ENCODE data around the gene POU3F1.

POU3F1 gene

DNA sequence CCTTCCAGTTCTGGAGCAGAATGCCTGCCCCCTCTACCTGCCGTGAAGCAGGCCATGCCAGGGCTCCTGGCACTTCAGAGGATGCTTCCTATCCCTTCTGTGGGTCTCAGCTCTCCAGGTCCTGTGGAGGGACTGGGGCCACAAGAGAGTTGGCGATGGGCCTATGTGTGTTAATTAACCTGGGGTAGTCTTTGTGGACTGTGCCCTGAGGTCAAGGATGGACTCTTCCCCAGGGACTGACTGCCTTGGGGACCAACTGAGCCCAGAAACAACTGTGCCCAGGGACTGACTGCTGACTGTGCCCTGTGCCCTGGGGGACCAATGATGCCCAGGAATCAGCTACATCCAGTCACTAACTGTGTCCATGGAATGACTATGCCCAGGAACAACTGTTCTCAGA is 37.5 kb upstream of the POU3F1 start:
- no peak for DNase-seq (ENCODE audit: low spot score)
- TF ChIP-seq, protein P1, sequence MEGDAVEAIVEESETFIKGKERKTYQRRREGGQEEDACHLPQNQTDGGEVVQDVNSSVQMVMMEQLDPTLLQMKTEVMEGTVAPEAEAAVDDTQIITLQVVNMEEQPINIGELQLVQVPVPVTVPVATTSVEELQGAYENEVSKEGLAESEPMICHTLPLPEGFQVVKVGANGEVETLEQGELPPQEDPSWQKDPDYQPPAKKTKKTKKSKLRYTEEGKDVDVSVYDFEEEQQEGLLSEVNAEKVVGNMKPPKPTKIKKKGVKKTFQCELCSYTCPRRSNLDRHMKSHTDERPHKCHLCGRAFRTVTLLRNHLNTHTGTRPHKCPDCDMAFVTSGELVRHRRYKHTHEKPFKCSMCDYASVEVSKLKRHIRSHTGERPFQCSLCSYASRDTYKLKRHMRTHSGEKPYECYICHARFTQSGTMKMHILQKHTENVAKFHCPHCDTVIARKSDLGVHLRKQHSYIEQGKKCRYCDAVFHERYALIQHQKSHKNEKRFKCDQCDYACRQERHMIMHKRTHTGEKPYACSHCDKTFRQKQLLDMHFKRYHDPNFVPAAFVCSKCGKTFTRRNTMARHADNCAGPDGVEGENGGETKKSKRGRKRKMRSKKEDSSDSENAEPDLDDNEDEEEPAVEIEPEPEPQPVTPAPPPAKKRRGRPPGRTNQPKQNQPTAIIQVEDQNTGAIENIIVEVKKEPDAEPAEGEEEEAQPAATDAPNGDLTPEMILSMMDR (IDR thresholded peaks at IDR 0.05; ENCODE audit: borderline replicate concordance, control extremely low read depth, extremely low read depth, insufficient read depth, missing control alignments): no peak
- in situ Hi-C loops (cut with MboI; ENCODE audit: low sequenced_read_pairs, unreplicated experiment): no loop called here

- TF ChIP-seq, protein P1 (IDR thresholded peaks at IDR 0.05; ENCODE audit: borderline replicate concordance, control extremely low read depth, extremely low read depth, insufficient read depth, missing control alignments): no peak
- DNase-seq (ENCODE audit: low spot score): no peak
- in situ Hi-C loops (cut with MboI; ENCODE audit: low sequenced_read_pairs, unreplicated experiment): no loop called here
These were observed 36.9 kb upstream of the POU3F1 start for GRCh38 chr1:38083541-38083940.

- in situ Hi-C loops (cut with MboI; ENCODE audit: low sequenced_read_pairs, unreplicated experiment): no loop called here
- TF ChIP-seq, protein P1 (IDR thresholded peaks at IDR 0.05; ENCODE audit: borderline replicate concordance, control extremely low read depth, extremely low read depth, insufficient read depth, missing control alignments): no peak
These were observed 36.2 kb upstream of the POU3F1 start for GRCh38 chr1:38082769-38083263.

GRCh38 chr1:38079019-38079418 is 32.4 kb upstream of the POU3F1 start:
- in situ Hi-C loops (cut with MboI; ENCODE audit: low sequenced_read_pairs, unreplicated experiment): no loop called here
- TF ChIP-seq, protein P1 (IDR thresholded peaks at IDR 0.05; ENCODE audit: borderline replicate concordance, control extremely low read depth, extremely low read depth, insufficient read depth, missing control alignments): no peak
- no peak for DNase-seq (ENCODE audit: low spot score)

More at GRCh38 chr1:38082769-38083263, 36.2 kb upstream of the POU3F1 start:
- DNase-seq (ENCODE audit: low spot score): no peak

GRCh38 chr1:38077523-38078147 is 31.0 kb upstream of the POU3F1 start:
- no peak for DNase-seq (ENCODE audit: low spot score)
- in situ Hi-C loops (cut with MboI; ENCODE audit: low sequenced_read_pairs, unreplicated experiment): no loop called here
- TF ChIP-seq, protein P1 (IDR thresholded peaks at IDR 0.05; ENCODE audit: borderline replicate concordance, control extremely low read depth, extremely low read depth, insufficient read depth, missing control alignments): no peak

GRCh38 chr1:38076455-38076854 is 29.9 kb upstream of the POU3F1 start:
- in situ Hi-C loops (cut with MboI; ENCODE audit: low sequenced_read_pairs, unreplicated experiment): no loop called here
- no peak for DNase-seq (ENCODE audit: low spot score)
- TF ChIP-seq, protein P1 (IDR thresholded peaks at IDR 0.05; ENCODE audit: borderline replicate concordance, control extremely low read depth, extremely low read depth, insufficient read depth, missing control alignments): no peak

All from GM13976 (cell line).